ENCODE measurements around the gene GABRB2. TPM values are rescaled to one million over a fixed set of nuclear protein-coding genes. Genes with fewer than 3 reads are reported as not detected.

GABRB2 gene
- total RNA-seq (2016; rRNA removed; fragmentation: Illumina TruSeq; extraction: Trizol) (not detected in 2 replicates), polyA plus RNA-seq (2011; rRNA removed) (0.01 TPM in 1 of 2 replicates, not detected in the other), polyA minus RNA-seq (2011; rRNA and poly(A)+ RNA removed; ENCODE audit: low replicate concordance) (not detected in 2 replicates), Bru-seq, nascent RNA (percentile 1 among the genes with signal in this experiment), BruChase-seq, experiment 1, labeled RNA remaining after a 6-hour chase (percentile 3 among the genes with signal in this experiment), BruChase-seq, experiment 2, labeled RNA remaining after a 2-hour chase (percentile 1 among the genes with signal in this experiment)
- not detected in 2 replicates for total RNA-seq (2016; cell fraction: cytosol; rRNA removed; fragmentation: Illumina TruSeq; extraction: Trizol; ENCODE audit: low read depth)
- not detected in 2 replicates for total RNA-seq (2016; cell fraction: insoluble cytoplasmic fraction; rRNA removed; fragmentation: Illumina TruSeq; extraction: Trizol)
- total RNA-seq (2016; cell fraction: membrane; rRNA removed; fragmentation: Illumina TruSeq; extraction: Trizol): not detected in 2 replicates
- not detected in 2 replicates for total RNA-seq (2016; cell fraction: nucleus; rRNA removed; fragmentation: Illumina TruSeq; extraction: Trizol)
- not detected in 2 replicates for polyA plus RNA-seq (2011; cell fraction: cytosol; rRNA removed)
- not detected in 2 replicates for polyA plus RNA-seq (2011; cell fraction: nucleus; rRNA removed)
- polyA plus RNA-seq (2012): not detected in 2 replicates
- not detected in 2 replicates for polyA plus RNA-seq (2016; cell fraction: cytosol; fragmentation: Illumina TruSeq; extraction: Trizol; ENCODE audit: low read depth)
- polyA plus RNA-seq (2016; cell fraction: insoluble cytoplasmic fraction; fragmentation: Illumina TruSeq; extraction: Trizol; ENCODE audit: low read depth): not detected in 2 replicates
- polyA plus RNA-seq (2016; cell fraction: membrane; fragmentation: Illumina TruSeq; extraction: Trizol; ENCODE audit: low read depth): not detected in 2 replicates
- not detected in 2 replicates for polyA plus RNA-seq (2016; cell fraction: nucleus; fragmentation: Illumina TruSeq; extraction: Trizol; ENCODE audit: insufficient read depth, low read depth)
- not detected in 2 replicates for polyA minus RNA-seq (2011; cell fraction: cytosol; rRNA and poly(A)+ RNA removed)
- polyA minus RNA-seq (2011; cell fraction: nucleus; rRNA and poly(A)+ RNA removed): not detected in 2 replicates
- long read RNA-seq, experiment 1: 0 reads
- long read RNA-seq, experiment 2: 0 reads

- ChIA-PET POLR2A (no interaction called here), CTCF (ENCODE audit: low intra/inter-chr PET ratio, low total read pairs) (no interaction called here)
- FAIRE-seq (no peak), DNase-seq (ENCODE audit: low spot score) (peak; percentile 16), ATAC-seq (peak; percentile 48)
- Histone ChIP-seq H3K4me3 (replicated peaks in 1 of 3; ENCODE audit: insufficient read depth in 1 of 3, low read depth in 2 of 3, low read length in 3 of 3) (peak within 1 kb of the TSS; percentile 29 to 50 (median 48)), H3K36me3 (replicated peaks in 1 of 2; ENCODE audit: control insufficient read depth in 1 of 2, insufficient read depth in 2 of 2, low read length in 2 of 2) (no peaks in the 10 kb centered on the region), H3K9ac (ENCODE audit: insufficient read depth, low read depth, low read length) (no peak within 1 kb of the TSS), H3K79me2 (ENCODE audit: insufficient read depth, low read length) (no peaks in the 10 kb centered on the region), H2AFZ (ENCODE audit: low read length) (no peak within 1 kb of the TSS), H3K27me3 (ENCODE audit: control insufficient read depth in 1 of 2, insufficient read depth in 2 of 2, low read length in 2 of 2) (peaks cover 0 to 27% of the 10 kb centered on the region in 2 experiments; a peak in 3 of 5 replicates), H3K4me1 (ENCODE audit: insufficient read depth, low read length) (no peaks in the 10 kb centered on the region), H3K27ac (ENCODE audit: extremely low read length, insufficient read depth, low read length) (no peak within 1 kb of the TSS), H3K4me2 (ENCODE audit: low read depth, low read length) (peak within 1 kb of the TSS; percentile 73), H4K20me1 (ENCODE audit: insufficient read depth, low read length) (no peaks in the 10 kb centered on the region), H3K9me3 (ENCODE audit: low read length) (no peaks in the 10 kb centered on the region)
- BruUV-seq (replicated peaks): no TSS peak
- intact Hi-C loops (cut with micrococcal nuclease; ENCODE audit: unreplicated experiment) (loop anchor here (10.0 kb wide), 1 partner anchor 378 kb away; no protein-coding TSS in a partner anchor), in situ Hi-C loops (cut with HindIII; ENCODE audit: extremely low pct_ligation_motif_present, low pct_unique_long_range_greater_than_20kb) (loop anchor here (25.0 kb wide), 1 partner anchor 1866 kb away; no protein-coding TSS in a partner anchor)
- 7% methylated on average over 31 of the region's 31 CpGs for WGBS (ENCODE audit: low lambda C conversion rate)
- no peak for TF ChIP-seq PTBP1 (IDR thresholded peaks at IDR 0.05; ENCODE audit: low read depth, low read length, poor library complexity, severe bottlenecking)
- TF ChIP-seq ZNF615 (CRISPR knock-in tag; IDR thresholded peaks at IDR 0.05; ENCODE audit: borderline replicate concordance): no peak
- TF ChIP-seq, protein P1, sequence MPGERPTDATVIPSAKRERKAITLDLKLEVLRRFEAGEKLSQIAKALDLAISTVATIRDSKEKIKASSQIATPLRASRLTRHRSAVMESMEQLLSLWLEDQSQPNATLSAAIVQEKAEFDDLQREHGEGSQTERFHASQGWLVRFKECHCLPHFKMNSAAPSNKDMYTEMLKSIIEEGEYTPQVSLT (CRISPR knock-in tag; IDR thresholded peaks at IDR 0.05; ENCODE audit: borderline replicate concordance, low read depth): no peak
- peak; percentile 28; the same call in 1 of the 2 replicates for TF ChIP-seq TCF7L2 (IDR thresholded peaks at IDR 0.05; ENCODE audit: low read depth, low read length)
- no peak for TF ChIP-seq U2AF1 (optimal IDR thresholded peaks at IDR 0.05; ENCODE audit: low read depth, low read length)
- TF ChIP-seq ZSCAN20 (CRISPR knock-in tag; IDR thresholded peaks at IDR 0.05; ENCODE audit: borderline replicate concordance): no peak
- TF ChIP-seq, protein P2, sequence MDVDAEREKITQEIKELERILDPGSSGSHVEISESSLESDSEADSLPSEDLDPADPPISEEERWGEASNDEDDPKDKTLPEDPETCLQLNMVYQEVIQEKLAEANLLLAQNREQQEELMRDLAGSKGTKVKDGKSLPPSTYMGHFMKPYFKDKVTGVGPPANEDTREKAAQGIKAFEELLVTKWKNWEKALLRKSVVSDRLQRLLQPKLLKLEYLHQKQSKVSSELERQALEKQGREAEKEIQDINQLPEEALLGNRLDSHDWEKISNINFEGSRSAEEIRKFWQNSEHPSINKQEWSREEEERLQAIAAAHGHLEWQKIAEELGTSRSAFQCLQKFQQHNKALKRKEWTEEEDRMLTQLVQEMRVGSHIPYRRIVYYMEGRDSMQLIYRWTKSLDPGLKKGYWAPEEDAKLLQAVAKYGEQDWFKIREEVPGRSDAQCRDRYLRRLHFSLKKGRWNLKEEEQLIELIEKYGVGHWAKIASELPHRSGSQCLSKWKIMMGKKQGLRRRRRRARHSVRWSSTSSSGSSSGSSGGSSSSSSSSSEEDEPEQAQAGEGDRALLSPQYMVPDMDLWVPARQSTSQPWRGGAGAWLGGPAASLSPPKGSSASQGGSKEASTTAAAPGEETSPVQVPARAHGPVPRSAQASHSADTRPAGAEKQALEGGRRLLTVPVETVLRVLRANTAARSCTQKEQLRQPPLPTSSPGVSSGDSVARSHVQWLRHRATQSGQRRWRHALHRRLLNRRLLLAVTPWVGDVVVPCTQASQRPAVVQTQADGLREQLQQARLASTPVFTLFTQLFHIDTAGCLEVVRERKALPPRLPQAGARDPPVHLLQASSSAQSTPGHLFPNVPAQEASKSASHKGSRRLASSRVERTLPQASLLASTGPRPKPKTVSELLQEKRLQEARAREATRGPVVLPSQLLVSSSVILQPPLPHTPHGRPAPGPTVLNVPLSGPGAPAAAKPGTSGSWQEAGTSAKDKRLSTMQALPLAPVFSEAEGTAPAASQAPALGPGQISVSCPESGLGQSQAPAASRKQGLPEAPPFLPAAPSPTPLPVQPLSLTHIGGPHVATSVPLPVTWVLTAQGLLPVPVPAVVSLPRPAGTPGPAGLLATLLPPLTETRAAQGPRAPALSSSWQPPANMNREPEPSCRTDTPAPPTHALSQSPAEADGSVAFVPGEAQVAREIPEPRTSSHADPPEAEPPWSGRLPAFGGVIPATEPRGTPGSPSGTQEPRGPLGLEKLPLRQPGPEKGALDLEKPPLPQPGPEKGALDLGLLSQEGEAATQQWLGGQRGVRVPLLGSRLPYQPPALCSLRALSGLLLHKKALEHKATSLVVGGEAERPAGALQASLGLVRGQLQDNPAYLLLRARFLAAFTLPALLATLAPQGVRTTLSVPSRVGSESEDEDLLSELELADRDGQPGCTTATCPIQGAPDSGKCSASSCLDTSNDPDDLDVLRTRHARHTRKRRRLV (CRISPR knock-in tag; IDR thresholded peaks at IDR 0.05): no peak
- TF ChIP-seq TCF7 (IDR thresholded peaks at IDR 0.05; ENCODE audit: low read depth): peak; percentile 53; the same call in 1 of the 2 replicates
- TF ChIP-seq HNRNPH1 (optimal IDR thresholded peaks at IDR 0.05; ENCODE audit: low read depth, low read length): no peak
- no peak for TF ChIP-seq ZNF468 (CRISPR knock-in tag; IDR thresholded peaks at IDR 0.05)
These were observed at the start of gene GABRB2 for GRCh38 chr5:161546470-161547301. Gene GABRB2, minus strand, starts transcription at chr5:161546725. Its CDS starts 82 bp downstream, at chr5:161546643.
